HL-60/S4 treated with retinoic acid at 250 ng/mL for 4 days and 3 days (cell line): ENCODE data around the gene RBMS1.

Source experiments
- in situ Hi-C: fragments of 300-500 bp; cut with MboI; formaldehyde crosslinking; loops from 2 replicates; pipeline ENCODE4 v1.7.0; 2022; ENCODE audit warnings: low sequenced_read_pairs

RBMS1 gene

DNA sequence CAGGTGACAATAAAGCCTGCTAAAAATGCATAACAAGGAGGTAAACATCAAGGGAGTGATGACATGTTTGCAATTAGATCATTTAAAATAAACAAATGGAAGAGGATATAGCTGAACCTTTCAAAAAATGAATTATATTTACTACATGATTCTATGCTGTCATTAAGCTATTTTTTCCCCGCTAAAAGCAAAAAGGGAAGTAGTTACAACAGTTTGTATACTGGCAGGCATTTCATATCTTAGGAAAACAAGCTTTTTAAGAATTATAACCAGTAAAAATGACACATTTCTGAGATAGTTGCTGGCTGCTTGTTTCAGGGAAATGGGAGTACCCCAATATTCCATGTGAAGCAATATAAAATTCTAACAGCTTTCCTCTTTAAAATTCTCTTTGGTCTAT, 204.5 kb downstream of the RBMS1 start:
- in situ Hi-C loops = no loop called here

DNA sequence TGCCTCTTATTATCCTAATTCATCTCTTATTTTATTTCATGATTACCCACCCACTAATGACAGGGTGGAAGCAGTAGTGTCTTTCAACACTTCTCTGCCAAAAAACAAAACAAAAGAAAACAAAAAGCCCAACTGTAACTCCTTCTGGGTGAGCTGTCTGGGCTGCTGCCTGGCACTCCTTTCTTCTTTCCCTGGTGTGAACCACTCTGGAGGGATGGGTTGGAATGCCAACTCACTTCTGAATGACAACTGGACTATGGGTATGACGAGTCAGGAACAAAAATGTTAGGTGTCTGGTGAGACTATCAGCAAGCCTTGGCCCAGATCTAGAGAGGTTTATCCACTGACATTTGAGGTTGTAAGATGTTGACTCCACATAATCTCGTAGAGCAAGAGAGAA, 205.3 kb downstream of the RBMS1 start:
- in situ Hi-C loops = no loop called here

DNA sequence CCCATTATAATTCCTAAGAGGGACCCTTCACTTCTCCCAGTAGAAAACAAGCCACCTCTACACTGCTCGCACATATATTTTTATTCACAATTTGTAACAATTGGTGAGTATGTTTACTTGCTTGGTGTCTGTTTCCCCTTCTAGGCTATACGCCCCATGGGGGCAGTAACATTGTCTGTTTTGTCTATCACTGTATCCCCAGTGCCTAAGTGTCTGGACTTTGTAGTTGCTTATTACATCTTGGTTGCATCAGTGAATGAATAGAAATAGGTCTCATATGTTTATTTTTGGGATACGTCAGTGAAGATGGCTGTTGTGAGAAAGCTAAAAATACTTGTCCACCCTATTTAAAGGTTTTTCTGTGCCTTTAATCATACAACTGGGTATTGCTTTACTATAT, 206.1 kb downstream of the RBMS1 start:
- in situ Hi-C loops = no loop called here

DNA sequence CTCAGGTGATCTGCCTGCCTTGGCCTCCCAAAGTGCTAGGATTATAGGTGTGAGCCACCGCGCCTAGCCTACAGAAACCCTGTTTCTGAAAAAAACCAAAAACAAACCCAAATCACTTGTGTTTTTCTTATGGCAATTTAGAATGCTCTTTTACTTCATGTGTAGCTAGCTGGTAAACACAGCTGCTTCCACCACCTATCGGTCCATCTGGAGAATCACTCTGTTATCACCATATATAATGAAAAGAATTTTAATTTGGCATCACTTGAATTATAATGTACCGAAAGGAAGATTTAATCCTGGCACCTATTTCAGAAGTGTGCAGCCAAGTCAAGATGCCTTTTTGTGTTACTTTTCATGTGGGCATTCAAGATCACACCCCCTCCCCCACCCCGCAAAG, 207.1 kb downstream of the RBMS1 start:
- in situ Hi-C loops = no loop called here

DNA sequence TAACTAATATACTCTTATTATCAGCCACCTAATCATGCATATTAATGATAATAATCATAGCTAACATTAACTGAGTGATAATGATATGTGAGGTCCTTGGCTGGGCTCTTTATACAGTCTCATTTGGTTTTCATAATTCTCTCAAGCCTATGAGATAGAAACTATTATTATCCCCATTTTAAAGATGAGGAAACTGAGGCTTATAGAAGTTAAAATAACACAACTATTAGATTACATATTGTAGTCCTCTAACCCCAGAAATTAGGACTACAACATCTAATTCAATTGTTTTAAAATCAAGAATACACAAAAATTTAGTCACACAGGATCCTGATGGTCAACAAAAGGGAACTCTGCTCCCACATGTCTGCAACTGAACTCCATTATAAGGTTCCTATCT, 209.9 kb downstream of the RBMS1 start:
- in situ Hi-C loops = no loop called here

DNA sequence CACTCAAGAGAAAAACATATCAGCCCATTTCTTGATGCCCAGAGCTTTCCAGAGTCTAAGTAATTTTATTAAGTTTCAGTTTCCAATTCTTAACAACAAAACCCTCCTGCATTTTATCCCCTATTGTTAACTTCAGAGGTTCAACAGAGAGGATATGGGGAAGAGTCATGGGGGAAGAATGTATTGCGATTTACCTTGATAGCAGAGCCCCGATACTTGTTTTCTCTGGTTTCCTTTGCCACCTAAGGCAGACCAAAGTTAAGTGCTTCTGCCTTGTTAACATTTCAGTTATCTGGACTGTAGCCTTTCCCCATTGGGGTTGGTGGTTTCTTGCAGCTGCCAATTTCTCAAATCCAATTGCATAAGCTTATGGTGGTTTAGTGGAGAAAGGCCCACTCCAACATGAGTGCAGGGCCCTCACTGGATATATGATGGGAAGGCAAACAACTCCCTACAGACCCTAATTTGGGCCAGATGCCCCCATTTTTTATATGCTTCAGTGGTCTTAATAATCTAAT, 211.5 kb downstream of the RBMS1 start:
- in situ Hi-C loops = no loop called here

DNA sequence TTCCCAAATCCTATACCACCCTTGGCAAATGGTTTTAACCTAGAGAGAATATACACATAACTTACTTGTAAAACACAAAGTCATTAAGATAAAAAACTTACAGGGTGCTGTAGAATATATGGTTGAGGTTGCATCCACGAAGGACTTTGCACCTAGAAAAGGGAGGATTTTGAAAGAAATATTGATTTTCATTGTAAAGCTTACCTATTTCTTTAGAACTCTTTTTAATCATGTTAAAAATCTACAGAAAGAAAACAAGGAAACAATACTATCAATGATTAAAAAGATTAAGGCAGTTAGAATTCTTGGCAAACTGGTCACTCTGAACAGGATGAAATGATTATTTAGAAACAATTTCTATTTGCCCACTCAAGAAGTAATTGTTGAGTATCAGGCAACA, 212.4 kb downstream of the RBMS1 start:
- in situ Hi-C loops = no loop called here

DNA sequence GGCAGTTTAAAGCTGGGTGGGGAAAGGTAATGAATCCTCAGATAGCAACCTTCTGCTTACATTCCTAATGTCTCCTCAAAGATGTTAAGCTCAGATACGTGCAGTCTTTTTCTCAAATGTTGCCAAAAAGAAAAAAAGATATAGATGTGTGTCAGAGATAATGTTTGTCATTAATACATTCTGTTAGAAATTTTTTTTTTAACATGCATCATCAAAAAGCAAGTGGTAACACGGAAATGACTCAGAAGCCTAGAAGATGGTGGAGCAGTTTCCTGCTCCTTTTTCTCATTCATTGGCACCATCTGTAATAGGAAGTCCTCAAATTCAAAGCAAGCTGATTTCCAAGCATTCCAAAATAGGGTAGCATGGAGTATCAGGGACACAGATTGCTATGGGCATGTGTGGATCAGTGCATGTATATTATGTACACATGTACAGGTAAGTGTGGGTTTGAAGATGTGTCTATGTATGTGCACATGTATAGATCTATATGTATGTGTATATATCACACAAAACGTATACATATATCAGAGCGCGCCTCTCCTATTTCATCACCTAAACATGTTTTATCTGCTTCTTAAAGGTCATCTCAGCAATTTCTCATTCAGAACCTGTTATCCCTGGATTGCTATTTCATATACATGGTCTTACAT, 213.7 kb downstream of the RBMS1 start:
- in situ Hi-C loops = no loop called here

DNA sequence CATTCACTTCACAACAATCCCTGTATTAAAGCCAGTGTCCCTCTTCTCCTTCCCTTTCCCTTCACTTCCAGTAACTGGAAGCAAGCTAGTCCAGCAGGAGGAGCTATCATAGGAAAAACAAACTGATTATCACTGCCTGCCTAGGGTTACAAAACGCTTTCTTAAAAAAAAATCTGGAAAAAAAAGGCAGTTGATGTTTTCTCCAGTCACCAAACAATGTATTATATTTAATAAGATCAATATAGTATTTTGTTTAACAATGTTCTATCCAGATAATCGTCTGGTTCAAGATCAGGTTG, 214.8 kb downstream of the RBMS1 start:
- in situ Hi-C loops = no loop called here

DNA sequence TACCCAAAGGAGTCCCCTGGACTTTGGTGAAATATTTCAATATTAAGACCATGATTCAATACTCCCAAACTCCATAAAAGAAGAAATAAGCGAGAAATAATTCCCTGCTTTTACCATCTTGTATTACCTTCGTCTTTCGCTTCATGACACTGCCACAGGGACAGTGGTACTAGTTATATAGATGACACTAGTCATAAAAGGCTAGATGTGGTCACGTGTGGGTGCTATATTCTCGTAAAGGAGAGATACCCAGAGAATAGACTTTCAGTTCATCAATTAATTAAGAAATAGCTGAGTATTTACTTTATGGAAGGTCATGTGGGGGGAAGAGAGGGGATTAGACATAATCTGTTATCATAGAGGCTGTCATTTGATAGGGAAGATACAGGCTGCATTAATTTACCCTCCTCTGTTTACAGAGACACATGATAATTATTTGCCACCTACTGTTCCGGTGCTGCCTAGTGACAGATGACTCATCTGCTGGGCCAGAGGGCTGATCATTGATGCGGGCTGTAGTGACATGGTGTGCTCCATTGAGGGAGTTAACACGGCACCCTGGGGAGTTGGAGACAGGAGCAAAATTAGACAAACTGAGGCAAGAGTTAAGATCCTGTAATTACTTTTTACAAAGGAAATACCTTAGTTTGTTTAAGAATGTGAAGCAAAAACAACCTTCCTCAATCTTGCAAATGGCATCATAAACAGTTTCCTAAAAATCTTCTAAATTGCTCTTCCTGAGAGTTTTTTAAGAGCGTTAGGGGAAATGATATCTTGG, 215.3 kb downstream of the RBMS1 start:
- in situ Hi-C loops = no loop called here

DNA sequence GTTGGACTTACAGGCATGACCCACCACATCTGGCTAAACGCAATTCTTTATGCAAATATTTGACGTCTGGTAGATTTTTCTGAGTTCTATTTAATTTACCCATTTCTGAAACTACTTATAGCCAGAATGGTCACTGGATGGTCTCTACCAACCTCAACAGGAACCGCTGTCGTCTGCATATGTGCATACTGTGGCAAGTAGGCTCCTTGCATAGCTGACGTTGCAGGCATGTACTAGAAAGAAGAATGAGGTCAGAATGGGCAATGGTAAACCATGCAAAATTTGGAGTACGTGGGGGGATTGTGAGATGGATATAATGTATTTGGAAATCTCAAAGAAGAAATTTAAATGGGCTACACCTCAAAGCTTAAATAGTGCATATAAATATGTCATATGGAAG, 216.5 kb downstream of the RBMS1 start:
- in situ Hi-C loops = no loop called here

DNA sequence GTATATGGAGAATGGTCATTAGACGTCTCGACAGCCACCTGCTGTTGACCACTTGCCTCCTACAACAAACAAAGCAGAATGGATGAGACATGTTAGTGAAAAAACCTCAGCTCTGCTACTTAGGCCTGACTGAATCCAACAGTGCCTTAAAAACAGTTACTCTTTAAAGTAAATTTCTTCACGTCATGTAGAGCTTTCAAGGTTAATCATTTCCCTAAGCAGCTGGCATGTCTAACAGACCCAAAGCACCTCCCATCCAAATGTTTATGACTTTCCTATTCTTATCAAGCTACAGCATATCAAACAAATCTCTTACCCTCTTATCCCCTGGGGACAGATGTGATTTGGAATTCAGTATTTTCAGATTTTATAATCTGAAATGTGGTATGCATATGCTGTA, 218.0 kb downstream of the RBMS1 start:
- in situ Hi-C loops = no loop called here

DNA sequence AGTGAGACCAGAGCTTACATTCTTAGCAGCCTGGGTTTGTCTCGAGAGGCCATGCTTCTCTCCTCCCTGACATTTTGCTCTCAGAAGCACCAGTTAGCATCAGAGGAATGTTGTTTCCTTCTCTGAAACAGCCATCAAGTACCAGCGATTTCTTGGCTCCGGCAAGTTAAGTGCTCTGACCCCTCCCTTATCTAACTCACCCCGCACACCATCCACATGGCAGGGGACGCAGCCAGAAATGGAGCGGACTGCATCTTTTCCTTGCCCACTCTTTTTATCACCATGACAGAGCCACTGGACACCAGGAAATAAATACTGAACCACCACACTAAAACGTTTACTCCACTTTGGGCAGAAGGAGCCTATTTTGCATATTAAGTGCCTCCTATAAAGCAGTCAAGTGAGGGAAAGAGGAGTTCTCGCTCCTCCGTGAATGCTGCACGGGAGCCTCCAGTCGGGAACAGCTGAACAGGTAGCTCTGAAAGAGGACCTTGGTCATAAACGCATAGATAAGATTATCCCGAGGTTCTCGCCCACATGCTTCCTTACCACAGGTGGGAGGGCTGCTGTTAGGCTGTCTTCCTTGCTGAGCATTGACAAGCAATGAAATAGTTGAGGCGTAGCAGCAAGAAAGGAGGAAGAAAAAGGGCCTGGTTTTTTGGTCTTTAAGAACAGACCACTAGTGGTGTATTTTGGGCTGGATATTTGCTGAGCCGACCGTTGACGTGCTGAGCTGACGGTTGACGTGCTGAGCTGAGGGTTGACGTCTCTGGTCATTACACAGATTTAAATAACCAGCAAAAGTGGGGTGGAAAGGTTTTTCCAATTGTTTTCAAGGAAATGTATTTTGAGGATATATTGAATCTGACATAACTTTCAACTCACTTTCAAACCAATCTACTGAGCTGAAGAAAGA, 222.2 kb downstream of the RBMS1 start:
- in situ Hi-C loops = no loop called here

DNA sequence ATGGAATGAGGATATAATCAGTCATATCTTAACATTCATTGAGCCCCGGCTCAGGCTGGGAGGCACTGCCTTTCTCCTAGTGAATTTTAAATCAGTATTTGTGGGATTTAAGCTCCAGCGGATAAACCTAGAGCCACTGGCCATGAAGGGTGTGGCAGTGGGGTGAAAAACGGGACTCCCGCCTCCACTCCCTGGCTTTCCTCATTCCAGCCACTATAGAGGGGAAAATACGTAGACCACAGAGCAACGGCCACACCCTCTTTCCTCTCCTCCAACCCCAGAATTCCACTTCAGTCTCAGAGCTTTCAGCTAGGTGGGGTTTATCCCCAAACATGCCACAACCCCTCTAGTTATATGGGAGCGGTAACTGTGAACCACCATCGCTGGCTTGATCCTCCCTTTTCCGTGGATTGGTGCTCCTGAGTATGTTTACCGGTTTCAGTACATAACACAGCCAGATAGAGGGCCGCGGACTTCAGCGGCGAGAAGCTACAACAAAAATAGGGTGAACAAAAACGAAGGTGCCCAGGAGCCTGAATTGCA, 223.0 kb downstream of the RBMS1 start:
- in situ Hi-C loops = no loop called here

DNA sequence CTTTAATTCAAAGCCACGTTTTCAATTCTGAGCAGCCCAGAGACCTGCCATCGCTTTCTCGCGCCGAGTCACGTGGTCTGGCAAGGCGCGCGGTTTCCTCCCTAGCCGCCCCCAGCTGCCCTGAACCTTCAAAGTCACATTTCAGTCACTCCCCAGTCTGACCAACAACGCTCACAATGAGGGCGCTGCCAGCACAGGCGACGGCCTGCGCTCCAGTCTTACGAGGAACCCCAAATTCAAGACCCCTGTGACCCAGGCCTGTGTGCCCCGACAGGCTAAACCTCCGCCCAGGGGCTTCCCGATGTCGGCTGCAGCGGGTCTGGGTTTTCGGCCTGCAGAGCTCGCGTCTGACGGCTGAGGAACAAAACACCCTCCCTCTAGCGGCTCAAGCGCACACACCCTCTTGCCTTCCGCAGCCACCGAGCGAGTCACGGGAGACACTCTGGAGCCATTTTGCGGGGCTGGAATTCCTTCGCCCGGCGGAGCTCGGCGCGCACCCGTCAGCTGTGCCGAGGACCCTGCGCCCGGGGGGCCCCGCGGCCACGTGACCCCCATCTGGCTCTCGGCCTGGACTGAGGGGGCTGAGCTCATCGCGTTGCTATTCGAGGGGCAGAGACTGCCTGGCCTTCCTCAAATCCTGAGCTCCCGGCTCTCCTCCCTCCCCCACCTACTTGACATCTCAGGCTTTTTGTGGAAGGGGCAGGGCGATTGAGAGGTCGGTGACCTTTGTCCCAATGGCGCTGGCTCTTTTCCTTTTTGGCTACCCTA, 223.6 kb downstream of the RBMS1 start:
- in situ Hi-C loops = no loop called here

DNA sequence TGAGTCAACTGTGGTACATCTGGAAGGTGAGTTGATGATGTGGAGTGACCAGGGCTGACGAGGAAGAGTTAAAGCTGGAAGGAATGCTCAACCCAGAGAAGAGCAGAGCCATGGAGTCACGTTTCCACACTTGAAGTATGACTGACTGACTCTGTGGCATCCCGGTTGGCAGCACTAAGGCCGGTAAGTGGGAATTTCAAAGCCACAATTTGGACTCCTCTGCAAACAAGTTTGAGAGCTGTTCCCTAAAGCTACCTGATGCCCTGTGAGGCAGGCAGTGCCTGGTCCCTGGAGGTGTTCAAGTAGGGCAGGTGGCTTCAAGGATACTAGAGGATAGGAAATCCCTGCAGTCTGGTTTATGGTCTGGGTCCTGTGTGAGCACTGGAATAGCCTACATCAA, 224.2 kb downstream of the RBMS1 start:
- in situ Hi-C loops = no loop called here

DNA sequence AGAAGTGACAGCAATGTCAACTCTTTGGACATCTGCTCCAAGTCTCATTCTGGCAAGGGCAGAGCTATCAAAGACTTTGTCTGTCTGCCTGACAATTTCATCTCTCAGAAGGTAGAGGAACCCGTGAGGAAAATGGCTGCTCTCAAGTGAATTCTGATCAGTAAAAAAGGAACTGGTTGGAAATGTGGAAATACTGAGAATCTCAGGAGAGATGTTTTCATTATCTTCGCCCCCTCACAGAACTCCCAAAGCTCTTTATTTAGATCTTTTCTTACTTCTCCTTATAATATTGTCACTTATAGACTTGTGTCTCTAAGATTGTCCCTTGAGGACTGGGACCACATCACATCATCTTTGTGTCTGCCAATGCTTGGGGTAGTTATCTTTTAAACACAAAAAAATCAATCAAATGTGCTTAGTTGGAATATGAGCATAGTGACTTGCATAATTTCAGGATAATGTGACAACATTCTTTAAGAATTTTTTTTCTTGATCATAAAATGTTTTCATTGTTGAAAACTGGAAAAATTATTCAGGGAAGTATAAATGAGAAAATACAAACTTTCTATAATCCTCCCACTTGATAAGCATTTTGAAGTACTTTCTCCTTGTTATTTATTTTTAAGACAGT, 225.3 kb downstream of the RBMS1 start:
- in situ Hi-C loops = no loop called here

DNA sequence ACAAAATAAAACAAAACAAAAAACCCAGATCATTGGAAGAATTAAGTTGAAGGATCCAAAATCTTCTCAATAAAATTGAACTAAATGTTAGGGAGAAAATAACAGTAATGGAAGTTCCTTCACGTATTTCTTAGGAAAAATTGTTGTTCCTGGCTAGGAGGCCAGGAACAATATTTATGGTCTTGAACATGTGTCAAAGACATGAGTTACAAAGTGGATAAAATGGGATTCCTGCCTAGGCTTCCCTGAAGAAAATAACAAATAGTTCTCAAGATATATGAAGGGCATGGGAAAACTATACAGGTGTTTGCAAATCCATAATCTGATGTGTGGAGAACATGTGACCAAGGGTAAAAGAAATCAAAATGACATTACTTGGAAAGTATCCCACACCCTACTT, 225.9 kb downstream of the RBMS1 start:
- in situ Hi-C loops = no loop called here

DNA sequence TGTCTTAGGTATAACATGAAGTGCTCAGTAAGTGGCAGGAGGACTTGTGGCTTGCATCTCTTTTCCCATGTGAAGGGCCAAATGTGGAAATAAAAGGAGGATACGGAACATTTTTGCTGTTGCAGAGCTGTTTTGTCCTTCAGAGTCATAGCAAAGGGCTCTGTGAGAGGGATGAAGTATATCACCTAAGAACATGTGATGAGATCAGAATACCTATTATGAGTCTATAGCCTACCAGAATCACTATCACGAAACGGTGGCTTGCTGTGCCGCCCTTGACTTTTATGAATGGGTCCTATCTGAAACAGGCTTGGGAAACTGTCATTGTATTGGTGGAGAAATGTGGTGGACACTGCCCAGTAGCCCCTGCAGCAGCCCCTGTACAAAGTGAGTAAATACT, 226.6 kb downstream of the RBMS1 start:
- in situ Hi-C loops = no loop called here

DNA sequence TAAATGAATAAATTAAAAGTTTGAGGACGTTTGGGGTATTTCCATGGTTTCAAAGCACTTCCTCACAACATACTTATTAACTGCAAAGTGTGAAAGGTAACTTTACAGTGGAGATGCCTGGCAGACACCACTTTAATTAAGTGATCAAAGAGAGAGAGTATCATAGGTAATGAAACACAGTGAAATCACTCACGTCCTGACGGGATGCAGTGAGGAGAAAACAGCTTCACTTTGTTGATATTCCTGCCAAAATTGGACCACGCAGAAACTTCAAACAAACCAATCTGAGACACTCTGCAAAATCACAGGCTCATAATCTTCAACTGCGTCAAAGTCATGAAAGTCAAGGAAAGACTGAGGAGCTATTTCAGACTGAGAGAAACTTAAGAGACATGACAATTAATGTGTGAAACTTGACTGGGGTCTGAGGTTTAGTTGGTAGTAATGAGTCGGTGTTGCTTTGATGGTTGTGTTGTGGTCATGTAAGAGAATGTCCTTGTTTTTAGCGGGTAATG, 227.5 kb downstream of the RBMS1 start:
- in situ Hi-C loops = no loop called here
